Ovary (tissue), 9 donors: ENCODE measurements around the gene ERH. TPM values are rescaled to one million over a fixed set of nuclear protein-coding genes. Genes with fewer than 3 reads are reported as not detected.

ENCODE experiments used
- DNase-seq, 5 donors: peaks; one replicate each; pipeline ENCODE4 v3.0.0-alpha.2; 2019 to 2020
- H3K27ac ChIP-seq, 2 donors: fragments of 200-600 bp; one replicate each; pipeline versions ENCODE4 v1.5.1 to v1.8.0; 2019 to 2022
- H3K27me3 ChIP-seq: fragments of 200-600 bp; one replicate; pipeline ENCODE4 v1.8.0; 2022
- H3K36me3 ChIP-seq: fragments of 200-600 bp; sonication (generic); one replicate; pipeline ENCODE4 v1.5.1; 2019
- H3K4me1 ChIP-seq: one replicate; pipeline ENCODE4 v1.8.1; 2013; ENCODE audit warnings: mild to moderate bottlenecking, moderate library complexity; ENCODE audit not compliant: insufficient read depth
- H3K4me3 ChIP-seq: fragments of 200-600 bp; sonication (generic); one replicate; pipeline ENCODE4 v1.5.1; 2017
- H3K9me3 ChIP-seq, 2 donors: fragments of 200-600 bp in 1 of 2; sonication (generic) in 1 of 2; one replicate each; pipeline versions ENCODE4 v1.5.1 to v1.8.1; 2013 to 2019; ENCODE audit warnings: mild to moderate bottlenecking in 1 of 2, moderate library complexity in 1 of 2
- CTCF ChIP-seq, 3 donors: fragments of 450-650 bp in 2 of 3; fragments of 200-600 bp in 1 of 3; IDR thresholded peaks; one replicate each; pipeline versions ENCODE4 v1.5.1 to v1.8.0; 2016 to 2022; ENCODE audit warnings: antibody characterized with exemption in 3 of 3, mild to moderate bottlenecking in 1 of 3
- EP300 ChIP-seq: sonication (generic); formaldehyde crosslinking; IDR thresholded peaks from one replicate; pipeline ENCODE4 v1.6.1; 2017; ENCODE audit warnings: antibody characterized with exemption
- POLR2A ChIP-seq: fragments of 450-650 bp; IDR thresholded peaks from one replicate; pipeline ENCODE4 v1.6.1; 2017; ENCODE audit warnings: antibody characterized with exemption, mild to moderate bottlenecking, moderate library complexity
- WGBS, 3 donors: extraction: QIAGEN DNeasy Blood & Tissue Kit in 1 of 3; methylation state at CpG; one replicate each; pipeline versions ENCODE4 v1.1.5 to v1.1.7; 2013 to 2017; 5-methylcytosine and 5-hydroxymethylcytosine counted together
- intact Hi-C, 4 donors: fragments of 100-400 bp; cut with DNase I; formaldehyde crosslinking; loops; one replicate each; pipeline versions ENCODE4 v1.11.0 to v1.15.1; 2022 to 2023
- polyA plus RNA-seq, 2 donors: library from polyadenylated mRNA; stranded (reverse); fragments of 200-250 nt in 1 of 2; fragments of 350-450 nt in 1 of 2; fragmentation: Illumina TruSeq in 1 of 2; extraction: RNeasy Lipid Tissue Mini Kit (QIAGEN cat#74804) in 1 of 2; gene quantifications; one replicate each; pipeline ENCODE4 v1.2.3, GENCODE V29; 2013 to 2014
- total RNA-seq, 7 donors: library from RNA; depleted of rRNA in 2 of 7; stranded (reverse); fragments of >200 nt in 2 of 7; fragmentation: NEBNext Ultra II Directional in 3 of 7; extraction: Animal tissue kit (Norgen Biotek cat#: 25700) in 3 of 7; gene quantifications; one replicate each; pipeline versions ENCODE4 v1.1.0 to v1.2.4, GENCODE V29; 2016 to 2023
- donor health status: DM: no; HTN: no; CAD: no; lungs with moderate emphysema.
- donor health status: DM: no; HTN: no; CAD: no.
- donor health status: Bipolar disorder and iron deficiency.
- donor health status: DM: yes; HTN: yes; CAD: no.
- donor health status: DM: no; HTN: no; CAD: no.
- donor health status: DM: yes; HTN: yes; CAD: no.

Gene ERH
- total and polyA plus RNA-seq, 9 donors, result 64.3 to 206 (median 158) TPM

- no peaks in the 10 kb centered on the region for H3K36me3 ChIP-seq
- no peak overlapping the region for H3K4me3 ChIP-seq
- no peak for DNase-seq
- no peaks in the 10 kb centered on the region for H3K27me3 ChIP-seq
- H3K27ac ChIP-seq, result no peak overlapping the region
- intact Hi-C loops, result no loop called here
- no peak for TF ChIP-seq POLR2A
- no peak for TF ChIP-seq CTCF (IDR thresholded peaks at IDR 0.05)
- no peak for TF ChIP-seq EP300
- no peaks in the 10 kb centered on the region for H3K9me3 ChIP-seq
- whole genome bisulfite sequencing, 3 donors, result 82 to 84% (median 84%) methylated on average over 11 to 13 of the region's 13 CpGs
- no peaks in the 10 kb centered on the region for H3K4me1 ChIP-seq
Observed at GRCh38 chr14:69332782-69333395, 65.2 kb downstream of the ERH start.

- TF ChIP-seq CTCF (IDR thresholded peaks at IDR 0.05), result no peak
- no peak for TF ChIP-seq EP300
- no peak for TF ChIP-seq POLR2A
- H3K4me3 ChIP-seq, result no peak overlapping the region
- H3K27me3 ChIP-seq, result no peaks in the 10 kb centered on the region
- no peaks in the 10 kb centered on the region for H3K36me3 ChIP-seq
- H3K4me1 ChIP-seq, result no peaks in the 10 kb centered on the region
- DNase-seq, result peak in 1 of 5 donors; percentile 13
- no peaks in the 10 kb centered on the region for H3K9me3 ChIP-seq
- H3K27ac ChIP-seq, result no peak overlapping the region
- WGBS, 3 donors, result 74 to 90% (median 77%) methylated on average over 4 of the region's 4 CpGs
- intact Hi-C loops, result no loop called here
Observed at GRCh38 chr14:69331206-69331605, 66.9 kb downstream of the ERH start.

Other genes with a start within 250 kb of the ERH start
- 10 to 100 TPM; 24.9 to 50.1 (median 42.4) TPM for gene DCAF5, start 245.2 kb downstream of the ERH start, total RNA-seq
- 10 to 100 TPM; 25.4 to 42.5 TPM for gene DCAF5, start 245.2 kb downstream of the ERH start, polyA plus RNA-seq
- 10 to 100 TPM; 11.3 to 21.4 (median 17.0) TPM for gene EXD2, start 206.8 kb downstream of the ERH start, total RNA-seq
- 10 to 100 TPM; 12.2 to 23.1 TPM for gene EXD2, start 206.8 kb downstream of the ERH start, polyA plus RNA-seq
- gene GALNT16, start 138.1 kb downstream of the ERH start, total RNA-seq, result 1 to 10 TPM in 5 of 7 donors, under 1 TPM in 2; 0.36 to 3.6 (median 2.0) TPM
- 1 to 10 TPM; 1.3 to 5.3 TPM for gene GALNT16, start 138.1 kb downstream of the ERH start, polyA plus RNA-seq
- 10 to 100 TPM; 35.3 to 54.5 (median 40.4) TPM for gene SLC39A9, start 393 bp upstream of the ERH start, total RNA-seq
- 10 to 100 TPM; 15.9 to 49.2 TPM for gene SLC39A9, start 393 bp upstream of the ERH start, polyA plus RNA-seq
- under 1 TPM in 5 of 7 donors, not detected in 2; under 0.01 to 0.15 (median 0.08) TPM for gene PLEKHD1, start 86.4 kb upstream of the ERH start, total RNA-seq
- gene PLEKHD1, start 86.4 kb upstream of the ERH start, polyA plus RNA-seq, result under 1 TPM in 1 of 2 donors, not detected in 1; 0.05 TPM
- not detected for gene CCDC177, start 176.6 kb upstream of the ERH start, total RNA-seq
- under 1 TPM in 1 of 2 donors, not detected in 1; 0.04 TPM for gene CCDC177, start 176.6 kb upstream of the ERH start, polyA plus RNA-seq
- 10 to 100 TPM; 18.0 to 35.3 (median 29.9) TPM for gene SUSD6, start 213.3 kb upstream of the ERH start, total RNA-seq
- 10 to 100 TPM; 12.6 to 20.3 TPM for gene SUSD6, start 213.3 kb upstream of the ERH start, polyA plus RNA-seq